Body of pancreas (tissue), 4 donors: ENCODE results near the gene PIEZO2. TPM values are rescaled to one million over a fixed set of nuclear protein-coding genes. Genes with fewer than 3 reads are reported as not detected.

Source experiments
- ATAC-seq: fragments of 150-250 bp; one replicate; pipeline ENCODE4 v1.9.1; 2016
- DNase-seq, 4 donors: peaks; one replicate each; pipeline ENCODE4 v3.0.0-alpha.2; 2019
- H3K27ac ChIP-seq, 4 donors: fragments of 200-600 bp; sonication (generic); 1 replicate in 3 of 4; 2 replicates in 1 of 4; pipeline versions ENCODE4 v1.5.1 to v1.6.1; 2016 to 2019; ENCODE audit warnings: mild to moderate bottlenecking in 1 of 4, mixed read lengths in 1 of 4, moderate library complexity in 1 of 4
- H3K27me3 ChIP-seq, 2 donors: fragments of 200-600 bp; sonication (generic); one replicate each; pipeline ENCODE4 v1.6.0; 2016; ENCODE audit warnings: mild to moderate bottlenecking in 1 of 2
- H3K36me3 ChIP-seq, 2 donors: fragments of 200-600 bp; sonication (generic); replicated peaks in 1 of 2; 2 replicates each; pipeline ENCODE4 v1.5.1; 2016; ENCODE audit warnings: low read depth in 2 of 2; ENCODE audit not compliant: insufficient read depth in 1 of 2
- H3K4me1 ChIP-seq: fragments of 200-600 bp; sonication (generic); one replicate; pipeline ENCODE4 v1.6.0; 2016
- H3K4me3 ChIP-seq, 2 donors: fragments of 200-600 bp; sonication (generic); 1 replicate in 1 of 2; 2 replicates in 1 of 2; pipeline ENCODE4 v1.5.1; 2016 to 2019
- H3K9me3 ChIP-seq, 3 donors: fragments of 200-600 bp; sonication (generic); 1 replicate in 2 of 3; 2 replicates in 1 of 3; pipeline ENCODE4 v1.5.1; 2016
- CTCF ChIP-seq, 7 experiments: fragments of 450-650 bp in 4 of 7; fragments of 200-600 bp in 3 of 7; sonication (generic) in 3 of 7; IDR thresholded peaks; one replicate each; pipeline ENCODE4 v1.5.1; 2016 to 2019; ENCODE audit warnings: antibody characterized with exemption in 7 of 7
- POLR2A ChIP-seq, 3 donors: fragments of 450-650 bp; IDR thresholded peaks; one replicate each; pipeline ENCODE4 v1.6.1; 2016; ENCODE audit warnings: antibody characterized with exemption in 3 of 3, mild to moderate bottlenecking in 2 of 3
- WGBS, 2 donors: methylation state at CpG; one replicate each; pipeline ENCODE4 v1.1.5; 2017; 5-methylcytosine and 5-hydroxymethylcytosine counted together
- intact Hi-C: fragments of 100-400 bp; cut with DNase I; formaldehyde crosslinking; loops from one replicate; pipeline ENCODE4 v1.15.1; 2023
- total RNA-seq, 2 donors: library from RNA; depleted of rRNA; stranded (reverse); fragments of >200 nt; gene quantifications; one replicate each; pipeline ENCODE4 v1.1.0, GENCODE V29; 2016

Gene PIEZO2
- total RNA-seq, 2 donors from 2014 or later = 0.33 to 40.7 TPM

GRCh38 chr18:11119550-11119949 is 29.8 kb downstream of the PIEZO2 start:
- TF ChIP-seq POLR2A (IDR thresholded peaks at IDR 0.05) (no peak), CTCF (IDR thresholded peaks at IDR 0.05) (no peak)
- DNase-seq (no peak), ATAC-seq (no peak)
- H3K27me3 ChIP-seq = no peaks in the 10 kb centered on the region
- no peaks in the 10 kb centered on the region for H3K9me3 ChIP-seq
- peaks cover 10% of the 10 kb centered on the region for H3K4me1 ChIP-seq
- H3K27ac ChIP-seq = no peak overlapping the region
- intact Hi-C loops = no loop called here
- no peak overlapping the region for H3K4me3 ChIP-seq
- no peaks in the 10 kb centered on the region for H3K36me3 ChIP-seq
- 76 to 82% methylated on average over 4 of the region's 4 CpGs for WGBS, 2 donors

- no peak for DNase-seq
- peaks cover 10% of the 10 kb centered on the region for H3K4me1 ChIP-seq
- no peaks in the 10 kb centered on the region for H3K36me3 ChIP-seq
- intact Hi-C loops = no loop called here
- no peak for TF ChIP-seq POLR2A (IDR thresholded peaks at IDR 0.05)
- TF ChIP-seq CTCF (IDR thresholded peaks at IDR 0.05) = no peak
- no peak overlapping the region for H3K27ac ChIP-seq
- no peaks in the 10 kb centered on the region for H3K9me3 ChIP-seq
- 43 to 47% methylated on average over 3 of the region's 3 CpGs for WGBS, 2 donors
- ATAC-seq = no peak
- no peaks in the 10 kb centered on the region for H3K27me3 ChIP-seq
- H3K4me3 ChIP-seq = no peak overlapping the region
Measured at GRCh38 chr18:11118051-11118766, 31.2 kb downstream of the PIEZO2 start.

- Histone ChIP-seq H3K9me3 (no peaks in the 10 kb centered on the region), H3K36me3 (no peaks in the 10 kb centered on the region), H3K4me3 (no peak overlapping the region), H3K27ac (no peak overlapping the region), H3K27me3 (no peaks in the 10 kb centered on the region), H3K4me1 (no peaks in the 10 kb centered on the region)
- intact Hi-C loops = no loop called here
- DNase-seq (no peak), ATAC-seq (no peak)
- 69 to 73% methylated on average over 1 of the region's 1 CpG for WGBS, 2 donors
- TF ChIP-seq POLR2A (IDR thresholded peaks at IDR 0.05) = no peak
- TF ChIP-seq CTCF (IDR thresholded peaks at IDR 0.05) = no peak
Measured at GRCh38 chr18:11115276-11115675, 34.1 kb downstream of the PIEZO2 start.

- 32 to 46% methylated on average over 2 of the region's 2 CpGs for WGBS, 2 donors
- no peaks in the 10 kb centered on the region for H3K36me3 ChIP-seq
- DNase-seq = no peak
- H3K4me3 ChIP-seq = no peak overlapping the region
- H3K27me3 ChIP-seq = no peaks in the 10 kb centered on the region
- H3K9me3 ChIP-seq = no peaks in the 10 kb centered on the region
- H3K27ac ChIP-seq = no peak overlapping the region
- ATAC-seq = no peak
- no peaks in the 10 kb centered on the region for H3K4me1 ChIP-seq
- intact Hi-C loops = no loop called here
- no peak for TF ChIP-seq CTCF (IDR thresholded peaks at IDR 0.05)
- no peak for TF ChIP-seq POLR2A (IDR thresholded peaks at IDR 0.05)
Measured at GRCh38 chr18:11114653-11115052, 34.7 kb downstream of the PIEZO2 start.

GRCh38 chr18:11113937-11114336 is 35.4 kb downstream of the PIEZO2 start:
- ATAC-seq (no peak), DNase-seq (no peak)
- TF ChIP-seq CTCF (IDR thresholded peaks at IDR 0.05) = no peak
- no peak for TF ChIP-seq POLR2A (IDR thresholded peaks at IDR 0.05)
- 60 to 68% methylated on average over 2 of the region's 2 CpGs for WGBS, 2 donors
- Histone ChIP-seq H3K27ac (no peak overlapping the region), H3K4me3 (no peak overlapping the region), H3K9me3 (no peaks in the 10 kb centered on the region), H3K36me3 (no peaks in the 10 kb centered on the region), H3K4me1 (no peaks in the 10 kb centered on the region), H3K27me3 (no peaks in the 10 kb centered on the region)
- intact Hi-C loops = no loop called here
